ENCODE results near the gene TTLL8.
A peak's percentile ranks its signal among the peaks of the same experiment; 100 is the strongest.
"Not testable (repeated sequence)": the region's sequence is repeated elsewhere in the genome, so short reads cannot be mapped to it uniquely, and the experiment has no call there.

Gene TTLL8

GRCh38 chr22:50058061-50058905 lies at the start of gene TTLL8:
Gene TTLL8, minus strand, starts transcription at chr22:50058298.
- DNase-seq (ENCODE audit: low spot score), result peak; percentile 68

GRCh38 chr22:50107529-50107928 lies 49.4 kb upstream of the TTLL8 start:
- peak; percentile 7 for DNase-seq (ENCODE audit: low spot score)

GRCh38 chr22:50105208-50106100 lies 47.4 kb upstream of the TTLL8 start:
- DNase-seq (ENCODE audit: low spot score), result no peak

- peak; percentile 2 for DNase-seq (ENCODE audit: low spot score)
Observed at GRCh38 chr22:50104141-50104544, 46.0 kb upstream of the TTLL8 start.

GRCh38 chr22:50102946-50103345 lies 44.8 kb upstream of the TTLL8 start:
- DNase-seq (ENCODE audit: low spot score), result peak; percentile 62

GRCh38 chr22:50101870-50102565 lies 43.9 kb upstream of the TTLL8 start:
- DNase-seq (ENCODE audit: low spot score), result peak; percentile 3

GRCh38 chr22:50098052-50098451 lies 40.0 kb upstream of the TTLL8 start:
- no peak for DNase-seq (ENCODE audit: low spot score)

- no peak for DNase-seq (ENCODE audit: low spot score)
Observed at GRCh38 chr22:50092342-50092741, 34.2 kb upstream of the TTLL8 start.

GRCh38 chr22:50091092-50091768 lies 33.1 kb upstream of the TTLL8 start:
- no peak for DNase-seq (ENCODE audit: low spot score)

- no peak for DNase-seq (ENCODE audit: low spot score)
Observed at GRCh38 chr22:50090412-50090714, 32.3 kb upstream of the TTLL8 start.

- DNase-seq (ENCODE audit: low spot score), result peak; percentile 71
Observed at GRCh38 chr22:50089682-50090411, 31.7 kb upstream of the TTLL8 start, which contains the start of gene MOV10L1. Gene MOV10L1, plus strand, starts transcription at chr22:50090006. Its CDS starts 83 bp downstream, at chr22:50090089.

GRCh38 chr22:50089231-50089630 lies 31.1 kb upstream of the TTLL8 start:
- no peak for DNase-seq (ENCODE audit: low spot score)

- DNase-seq (ENCODE audit: low spot score), result no peak
Observed at GRCh38 chr22:50088096-50088495, 30.0 kb upstream of the TTLL8 start.

- no peak for DNase-seq (ENCODE audit: low spot score)
Observed at GRCh38 chr22:50087646-50088045, 29.5 kb upstream of the TTLL8 start.

GRCh38 chr22:50086975-50087374 lies 28.9 kb upstream of the TTLL8 start:
- DNase-seq (ENCODE audit: low spot score), result not testable (repeated sequence)

GRCh38 chr22:50086526-50086925 lies 28.4 kb upstream of the TTLL8 start:
- no peak for DNase-seq (ENCODE audit: low spot score)

- DNase-seq (ENCODE audit: low spot score), result no peak
Observed at GRCh38 chr22:50085211-50085972, 27.3 kb upstream of the TTLL8 start, which contains the start of gene MLC1. Gene MLC1, minus strand, starts transcription at chr22:50085426. Its CDS starts 524 bp downstream, at chr22:50084902.

- DNase-seq (ENCODE audit: low spot score), result no peak
Observed at GRCh38 chr22:50084614-50085021, 26.5 kb upstream of the TTLL8 start.

GRCh38 chr22:50084080-50084477 lies 26.0 kb upstream of the TTLL8 start:
- no peak for DNase-seq (ENCODE audit: low spot score)

GRCh38 chr22:50083462-50084079 lies 25.5 kb upstream of the TTLL8 start:
- no peak for DNase-seq (ENCODE audit: low spot score)

Measured in iPS-NIHi11 (cell line).